ENCODE results near the gene PHACTR2.

The PHACTR2 gene

GRCh38 chr6:143782481-143782880, 104.7 kb downstream of the PHACTR2 start:
- TF ChIP-seq CREB1 (IDR thresholded peaks at IDR 0.05; ENCODE audit: low read depth) (no peak), ZBTB7A (IDR thresholded peaks at IDR 0.05; ENCODE audit: low read depth) (no peak), EP300 (IDR thresholded peaks at IDR 0.05; ENCODE audit: borderline replicate concordance) (no peak), YY1 (IDR thresholded peaks at IDR 0.05; ENCODE audit: low read depth) (no peak), FOXM1 (IDR thresholded peaks at IDR 0.05; ENCODE audit: borderline replicate concordance, low read depth) (no peak), RAD21 (IDR thresholded peaks at IDR 0.05; ENCODE audit: low read depth) (no peak), NFIC (IDR thresholded peaks at IDR 0.05) (no peak), TCF12 (IDR thresholded peaks at IDR 0.05; ENCODE audit: low read depth) (no peak), USF1 (IDR thresholded peaks at IDR 0.05) (no peak), REST (IDR thresholded peaks at IDR 0.05; ENCODE audit: low read depth) (no peak), CEBPB (IDR thresholded peaks at IDR 0.05) (no peak), EGR1 (IDR thresholded peaks at IDR 0.05) (no peak), MAX (IDR thresholded peaks at IDR 0.05) (no peak), TAF1 (IDR thresholded peaks at IDR 0.05; ENCODE audit: low read depth) (no peak), TEAD4 (IDR thresholded peaks at IDR 0.05) (no peak)

- TF ChIP-seq FOXM1 (IDR thresholded peaks at IDR 0.05; ENCODE audit: borderline replicate concordance, low read depth): no peak
These were observed 105.3 kb downstream of the PHACTR2 start for GRCh38 chr6:143783077-143783476.

- TF ChIP-seq MAX (IDR thresholded peaks at IDR 0.05): no peak
- no peak for TF ChIP-seq YY1 (IDR thresholded peaks at IDR 0.05; ENCODE audit: low read depth)
- no peak for TF ChIP-seq EP300 (IDR thresholded peaks at IDR 0.05; ENCODE audit: borderline replicate concordance)
- no peak for TF ChIP-seq RAD21 (IDR thresholded peaks at IDR 0.05; ENCODE audit: low read depth)
- TF ChIP-seq NFIC (IDR thresholded peaks at IDR 0.05): no peak
- no peak for TF ChIP-seq TCF12 (IDR thresholded peaks at IDR 0.05; ENCODE audit: low read depth)
- no peak for TF ChIP-seq EGR1 (IDR thresholded peaks at IDR 0.05)
These were observed 106.6 kb downstream of the PHACTR2 start for GRCh38 chr6:143784316-143784715.

- TF ChIP-seq RAD21 (IDR thresholded peaks at IDR 0.05; ENCODE audit: low read depth) (no peak), USF1 (IDR thresholded peaks at IDR 0.05) (no peak), YY1 (IDR thresholded peaks at IDR 0.05; ENCODE audit: low read depth) (no peak), FOXM1 (IDR thresholded peaks at IDR 0.05; ENCODE audit: borderline replicate concordance, low read depth) (no peak), EP300 (IDR thresholded peaks at IDR 0.05; ENCODE audit: borderline replicate concordance) (no peak), ZBTB7A (IDR thresholded peaks at IDR 0.05; ENCODE audit: low read depth) (no peak), REST (IDR thresholded peaks at IDR 0.05; ENCODE audit: low read depth) (no peak), TEAD4 (IDR thresholded peaks at IDR 0.05) (no peak), TAF1 (IDR thresholded peaks at IDR 0.05; ENCODE audit: low read depth) (no peak), CEBPB (IDR thresholded peaks at IDR 0.05) (no peak), MAX (IDR thresholded peaks at IDR 0.05) (no peak), EGR1 (IDR thresholded peaks at IDR 0.05) (no peak), CREB1 (IDR thresholded peaks at IDR 0.05; ENCODE audit: low read depth) (no peak)
These were observed 114.9 kb downstream of the PHACTR2 start for GRCh38 chr6:143792402-143793279.

- TF ChIP-seq REST (IDR thresholded peaks at IDR 0.05; ENCODE audit: low read depth): no peak
- no peak for TF ChIP-seq TAF1 (IDR thresholded peaks at IDR 0.05; ENCODE audit: low read depth)
- no peak for TF ChIP-seq TEAD4 (IDR thresholded peaks at IDR 0.05)
- TF ChIP-seq TCF12 (IDR thresholded peaks at IDR 0.05; ENCODE audit: low read depth): no peak
- TF ChIP-seq RAD21 (IDR thresholded peaks at IDR 0.05; ENCODE audit: low read depth): no peak
- no peak for TF ChIP-seq CEBPB (IDR thresholded peaks at IDR 0.05)
- no peak for TF ChIP-seq FOXM1 (IDR thresholded peaks at IDR 0.05; ENCODE audit: borderline replicate concordance, low read depth)
- no peak for TF ChIP-seq CREB1 (IDR thresholded peaks at IDR 0.05; ENCODE audit: low read depth)
- no peak for TF ChIP-seq EGR1 (IDR thresholded peaks at IDR 0.05)
- TF ChIP-seq NFIC (IDR thresholded peaks at IDR 0.05): no peak
These were observed 115.5 kb downstream of the PHACTR2 start for GRCh38 chr6:143793280-143793619.

Measured in Ishikawa (cell line).